GM12872 (cell line): ENCODE data around the gene SSU72.

Experiments used
- CTCF ChIP-seq: IDR thresholded peaks from 3 replicates; pipeline ENCODE4 v1.5.1; 2011; ENCODE audit warnings: low read depth, mild to moderate bottlenecking, low read length, moderate library complexity; ENCODE audit not compliant: insufficient read depth

Gene SSU72

GRCh38 chr1:1601564-1602303 lies 27.1 kb upstream of the SSU72 start:
- no peak for TF ChIP-seq CTCF

GRCh38 chr1:1600861-1601563 lies 26.3 kb upstream of the SSU72 start:
- TF ChIP-seq CTCF = no peak

GRCh38 chr1:1599935-1600860 lies 25.5 kb upstream of the SSU72 start, which contains the start of gene FNDC10:
FNDC10 (minus strand) TSS chr1:1600135; CDS start chr1:1600015, 120 bp downstream.
- no peak for TF ChIP-seq CTCF

- no peak for TF ChIP-seq CTCF
These were observed 24.6 kb upstream of the SSU72 start for GRCh38 chr1:1599030-1599934.

GRCh38 chr1:1598720-1599029 lies 24.0 kb upstream of the SSU72 start:
- no peak for TF ChIP-seq CTCF

- TF ChIP-seq CTCF = no peak
These were observed 23.5 kb upstream of the SSU72 start for GRCh38 chr1:1598051-1598719.
